SK-N-SH (cell line): ENCODE data around the gene GPAT3.
"Not testable (repeated sequence)": the region's sequence is repeated elsewhere in the genome, so short reads cannot be mapped to it uniquely, and the experiment has no call there.

ENCODE experiments used
- TAF1 ChIP-seq: IDR thresholded peaks from 2 replicates; pipeline ENCODE4 v1.6.1; 2012; ENCODE audit warnings: low read depth, mild to moderate bottlenecking, low read length, moderate library complexity, borderline replicate concordance
- TF ChIP-seq, protein P1 (sequence below): IDR thresholded peaks from 2 replicates; pipeline ENCODE4 v1.6.1; 2012; ENCODE audit warnings: mild to moderate bottlenecking, low read depth, low read length, moderate library complexity

- TF ChIP-seq, protein P1, sequence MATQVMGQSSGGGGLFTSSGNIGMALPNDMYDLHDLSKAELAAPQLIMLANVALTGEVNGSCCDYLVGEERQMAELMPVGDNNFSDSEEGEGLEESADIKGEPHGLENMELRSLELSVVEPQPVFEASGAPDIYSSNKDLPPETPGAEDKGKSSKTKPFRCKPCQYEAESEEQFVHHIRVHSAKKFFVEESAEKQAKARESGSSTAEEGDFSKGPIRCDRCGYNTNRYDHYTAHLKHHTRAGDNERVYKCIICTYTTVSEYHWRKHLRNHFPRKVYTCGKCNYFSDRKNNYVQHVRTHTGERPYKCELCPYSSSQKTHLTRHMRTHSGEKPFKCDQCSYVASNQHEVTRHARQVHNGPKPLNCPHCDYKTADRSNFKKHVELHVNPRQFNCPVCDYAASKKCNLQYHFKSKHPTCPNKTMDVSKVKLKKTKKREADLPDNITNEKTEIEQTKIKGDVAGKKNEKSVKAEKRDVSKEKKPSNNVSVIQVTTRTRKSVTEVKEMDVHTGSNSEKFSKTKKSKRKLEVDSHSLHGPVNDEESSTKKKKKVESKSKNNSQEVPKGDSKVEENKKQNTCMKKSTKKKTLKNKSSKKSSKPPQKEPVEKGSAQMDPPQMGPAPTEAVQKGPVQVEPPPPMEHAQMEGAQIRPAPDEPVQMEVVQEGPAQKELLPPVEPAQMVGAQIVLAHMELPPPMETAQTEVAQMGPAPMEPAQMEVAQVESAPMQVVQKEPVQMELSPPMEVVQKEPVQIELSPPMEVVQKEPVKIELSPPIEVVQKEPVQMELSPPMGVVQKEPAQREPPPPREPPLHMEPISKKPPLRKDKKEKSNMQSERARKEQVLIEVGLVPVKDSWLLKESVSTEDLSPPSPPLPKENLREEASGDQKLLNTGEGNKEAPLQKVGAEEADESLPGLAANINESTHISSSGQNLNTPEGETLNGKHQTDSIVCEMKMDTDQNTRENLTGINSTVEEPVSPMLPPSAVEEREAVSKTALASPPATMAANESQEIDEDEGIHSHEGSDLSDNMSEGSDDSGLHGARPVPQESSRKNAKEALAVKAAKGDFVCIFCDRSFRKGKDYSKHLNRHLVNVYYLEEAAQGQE: not testable (repeated sequence)
- TF ChIP-seq TAF1: not testable (repeated sequence)
Observed at GRCh38 chr4:83501671-83502070, 34.2 kb upstream of the GPAT3 start.
